ENCODE data around the gene RRAD.

RRAD gene

GRCh38 chr16:66872943-66873684, 52.2 kb downstream of the RRAD start (continued):
- no peak for TF ChIP-seq ZNF146 (tag by site-specific recombination; IDR thresholded peaks at IDR 0.05)
- no peak for TF ChIP-seq ZNF48 (tag by site-specific recombination; IDR thresholded peaks at IDR 0.05)
- TF ChIP-seq YY1 (tag by site-specific recombination; IDR thresholded peaks at IDR 0.05) = no peak
- no peak for TF ChIP-seq OSR2 (tag by site-specific recombination; IDR thresholded peaks at IDR 0.05)
- peak; percentile 73 for TF ChIP-seq ZNF501 (tag by site-specific recombination; IDR thresholded peaks at IDR 0.05)
- TF ChIP-seq ZFP3 (tag by site-specific recombination; IDR thresholded peaks at IDR 0.05; ENCODE audit: low read depth) = no peak
- no peak for TF ChIP-seq ZNF514 (tag by site-specific recombination; IDR thresholded peaks at IDR 0.05)
- TF ChIP-seq IKZF3 (tag by site-specific recombination; IDR thresholded peaks at IDR 0.05) = peak; percentile 66; the same call in 1 of the 2 replicates
- TF ChIP-seq FEZF1 (tag by site-specific recombination; IDR thresholded peaks at IDR 0.05) = 0 out of 2 replicates have a peak, but pooled peaks have one; percentile 18
- TF ChIP-seq ZBTB26 (tag by site-specific recombination; optimal IDR thresholded peaks at IDR 0.05) = peak; percentile 81
- peak; percentile 93 for TF ChIP-seq ZBTB17 (tag by site-specific recombination; IDR thresholded peaks at IDR 0.05)
- TF ChIP-seq ZNF660 (tag by site-specific recombination; IDR thresholded peaks at IDR 0.05) = peak; percentile 96
- no peak for TF ChIP-seq ZNF280C (tag by site-specific recombination; IDR thresholded peaks at IDR 0.05)
- TF ChIP-seq ZNF768 (tag by site-specific recombination; IDR thresholded peaks at IDR 0.05) = peak; percentile 97
- no peak for TF ChIP-seq WT1 (tag by site-specific recombination; IDR thresholded peaks at IDR 0.05)
- TF ChIP-seq ZNF335 (tag by site-specific recombination; conservative IDR thresholded peaks at IDR 0.05) = peak; percentile 65
- TF ChIP-seq ZNF175 (tag by site-specific recombination; IDR thresholded peaks at IDR 0.05) = no peak
- no peak for TF ChIP-seq AEBP2 (tag by site-specific recombination; IDR thresholded peaks at IDR 0.05; ENCODE audit: borderline replicate concordance)
- TF ChIP-seq ZNF354C (tag by site-specific recombination; IDR thresholded peaks at IDR 0.05; ENCODE audit: borderline replicate concordance, low read depth) = no peak
- TF ChIP-seq KLF7 (tag by site-specific recombination; IDR thresholded peaks at IDR 0.05; ENCODE audit: borderline replicate concordance) = no peak
- TF ChIP-seq ZNF561 (tag by site-specific recombination; IDR thresholded peaks at IDR 0.05; ENCODE audit: borderline replicate concordance) = no peak
- TF ChIP-seq ZNF692 (tag by site-specific recombination; IDR thresholded peaks at IDR 0.05) = peak; percentile 82
- TF ChIP-seq ZNF585B (tag by site-specific recombination; IDR thresholded peaks at IDR 0.05) = no peak
- TF ChIP-seq ZFP69B (tag by site-specific recombination; IDR thresholded peaks at IDR 0.05) = no peak
- TF ChIP-seq ZNF221 (tag by site-specific recombination; IDR thresholded peaks at IDR 0.05; ENCODE audit: borderline replicate concordance) = no peak
- TF ChIP-seq ZNF600 (tag by site-specific recombination; IDR thresholded peaks at IDR 0.05) = peak; percentile 74
- peak; percentile 57; the same call in 1 of the 2 replicates for TF ChIP-seq ZBTB44 (tag by site-specific recombination; IDR thresholded peaks at IDR 0.05)
- TF ChIP-seq PATZ1 (tag by site-specific recombination; IDR thresholded peaks at IDR 0.05) = peak; percentile 61; the same call in 1 of the 2 replicates
- TF ChIP-seq ZNF174 (tag by site-specific recombination; IDR thresholded peaks at IDR 0.05) = no peak

All from HEK293 (cell line).